ENCODE results near the gene RNF208. TPM values are rescaled to one million over a fixed set of nuclear protein-coding genes. Genes with fewer than 3 reads are reported as not detected.

RNF208 gene
- total and polyA plus RNA-seq, 2 donors (not counting 1 experiment from before 2014, with no cell fraction given), result 1.1 to 1.4 TPM

DNA sequence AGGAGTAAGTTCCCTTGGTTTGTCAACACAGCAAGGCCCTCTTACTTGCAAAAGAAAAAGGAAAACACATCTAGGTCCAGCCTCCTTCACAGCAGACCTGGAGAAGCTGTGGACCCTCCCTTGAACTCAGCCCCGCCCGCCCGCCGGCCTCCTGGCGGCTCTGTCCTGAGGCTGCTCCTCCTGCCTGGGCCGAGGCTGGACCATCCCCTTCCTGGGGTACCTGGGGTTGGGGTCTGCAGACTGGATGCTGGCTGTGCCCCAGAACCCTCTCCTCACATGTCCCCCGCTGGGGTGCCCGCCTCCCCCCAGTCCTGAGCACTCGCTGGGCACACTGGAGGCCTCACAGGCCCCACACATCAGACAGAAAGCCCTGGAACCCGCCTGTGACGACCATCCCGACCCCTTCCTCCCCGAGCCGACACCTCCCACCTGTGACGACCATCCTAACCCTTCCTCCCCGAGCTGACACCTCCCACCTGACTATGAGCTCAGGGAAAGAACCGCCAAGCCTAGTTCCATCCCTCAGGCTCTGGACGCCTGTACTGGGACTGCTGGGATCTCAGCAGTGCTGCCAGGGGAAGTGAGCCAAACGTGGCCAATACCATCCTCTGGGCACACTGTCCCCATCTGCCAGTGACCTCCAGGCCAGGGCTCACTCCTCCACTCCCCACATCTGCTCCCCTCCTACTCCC lies 43.0 kb downstream of the RNF208 start:
- no peak for TF ChIP-seq EZH2 (IDR thresholded peaks at IDR 0.05; ENCODE audit: borderline replicate concordance, insufficient read depth, low read depth, low read length, poor library complexity, severe bottlenecking)
- TF ChIP-seq, protein P1, sequence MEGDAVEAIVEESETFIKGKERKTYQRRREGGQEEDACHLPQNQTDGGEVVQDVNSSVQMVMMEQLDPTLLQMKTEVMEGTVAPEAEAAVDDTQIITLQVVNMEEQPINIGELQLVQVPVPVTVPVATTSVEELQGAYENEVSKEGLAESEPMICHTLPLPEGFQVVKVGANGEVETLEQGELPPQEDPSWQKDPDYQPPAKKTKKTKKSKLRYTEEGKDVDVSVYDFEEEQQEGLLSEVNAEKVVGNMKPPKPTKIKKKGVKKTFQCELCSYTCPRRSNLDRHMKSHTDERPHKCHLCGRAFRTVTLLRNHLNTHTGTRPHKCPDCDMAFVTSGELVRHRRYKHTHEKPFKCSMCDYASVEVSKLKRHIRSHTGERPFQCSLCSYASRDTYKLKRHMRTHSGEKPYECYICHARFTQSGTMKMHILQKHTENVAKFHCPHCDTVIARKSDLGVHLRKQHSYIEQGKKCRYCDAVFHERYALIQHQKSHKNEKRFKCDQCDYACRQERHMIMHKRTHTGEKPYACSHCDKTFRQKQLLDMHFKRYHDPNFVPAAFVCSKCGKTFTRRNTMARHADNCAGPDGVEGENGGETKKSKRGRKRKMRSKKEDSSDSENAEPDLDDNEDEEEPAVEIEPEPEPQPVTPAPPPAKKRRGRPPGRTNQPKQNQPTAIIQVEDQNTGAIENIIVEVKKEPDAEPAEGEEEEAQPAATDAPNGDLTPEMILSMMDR (IDR thresholded peaks at IDR 0.05), result no peak
- no peak overlapping the region for H3K9ac ChIP-seq (ENCODE audit: low read length)
- no peaks in the 10 kb centered on the region for H3K27me3 Mint-ChIP-seq

More for the DNA sequence above, 43.0 kb downstream of the RNF208 start:
- Histone ChIP-seq H3K27ac (ENCODE audit: low read length in 2 of 2) (no peak overlapping the region), H3K4me2 (replicated peaks; ENCODE audit: low read depth, low read length, poor library complexity, severe bottlenecking) (no peak overlapping the region), H3K79me2 (ENCODE audit: control insufficient read depth, insufficient read depth, low read length) (no peaks in the 10 kb centered on the region), H3K9me3 (ENCODE audit: control extremely low read depth in 1 of 3, control insufficient read depth in 2 of 3, insufficient read depth in 1 of 3, low read length in 2 of 3) (no peaks in the 10 kb centered on the region), H3K4me3 (ENCODE audit: control extremely low read depth in 1 of 5, extremely low read depth in 1 of 5, insufficient read depth in 1 of 5, low read depth in 2 of 5, low read length in 4 of 5) (no peak overlapping the region), H4K20me1 (ENCODE audit: control insufficient read depth, insufficient read depth, low read length, poor library complexity, severe bottlenecking) (peaks cover 32% of the 10 kb centered on the region), H3K36me3 (replicated peaks in 1 of 2; ENCODE audit: control extremely low read depth in 1 of 2, control insufficient read depth in 1 of 2, extremely low read depth in 1 of 2, insufficient read depth in 2 of 2, low read length in 1 of 2) (peaks cover 0 to 54% of the 10 kb centered on the region in 2 experiments), H2AFZ (ENCODE audit: insufficient read depth, low read depth, low read length, poor library complexity, severe bottlenecking) (no peak overlapping the region), H3K4me1 (ENCODE audit: control insufficient read depth in 2 of 2, insufficient read depth in 2 of 2, low read length in 2 of 2) (peaks cover 7 to 9% of the 10 kb centered on the region in 2 donors), H3K27me3 (replicated peaks in 1 of 4; ENCODE audit: control extremely low read depth in 1 of 4, control insufficient read depth in 3 of 4, insufficient read depth in 4 of 4, low read length in 3 of 4) (no peaks in the 10 kb centered on the region)
- intact Hi-C loops (cut with micrococcal nuclease), result no loop called here
- CTCF ChIA-PET, result interaction anchor here (1.4 kb wide), 1 partner anchor 10 kb away, joined by 3 read pairs; the partner anchor contains the start of genes ANAPC2 and SSNA1
- Mint-ChIP-seq H3K4me3 (no peak overlapping the region), H3K4me1 (peaks cover 1% of the 10 kb centered on the region), H3K27ac (no peak overlapping the region), H3K9me3 (ENCODE audit: insufficient read depth) (no peaks in the 10 kb centered on the region)
- WGBS (ENCODE audit: insufficient coverage), result 97% methylated on average over 19 of the region's 19 CpGs
- ATAC-seq (ENCODE audit: low read depth) (no peak), DNase-seq (no peak)
- POLR2A ChIA-PET, result no interaction called here

Data from B cell (primary cell).